ENCODE measurements around the gene IPO7. TPM values are rescaled to one million over a fixed set of nuclear protein-coding genes. Genes with fewer than 3 reads are reported as not detected.
"Not testable (repeated sequence)": the region's sequence is repeated elsewhere in the genome, so short reads cannot be mapped to it uniquely, and the experiment has no call there.

IPO7 gene
- total RNA-seq, 2 donors from 2014 or later: 70.5 to 150 TPM

DNA sequence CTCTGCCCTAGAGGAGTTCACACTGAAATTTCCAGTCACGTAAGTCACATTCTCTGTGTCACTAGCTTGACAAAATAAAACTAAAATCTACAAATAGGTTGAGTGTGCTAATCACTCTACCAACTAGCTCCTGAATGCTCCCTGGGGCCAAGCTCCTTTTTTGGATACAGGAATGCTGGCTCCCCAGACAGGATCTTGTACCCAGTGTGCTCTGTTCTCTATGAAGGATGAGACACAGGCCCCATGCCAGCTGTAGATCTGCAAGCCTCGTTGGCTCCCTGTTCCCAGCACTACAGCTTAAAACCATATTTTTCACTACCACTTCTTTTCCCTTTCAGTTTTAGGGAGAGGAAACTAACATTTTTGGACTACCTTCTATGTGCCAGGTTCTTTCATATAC lies 3.7 kb upstream of the IPO7 start:
- H3K9me3 Mint-ChIP-seq: no peaks in the 10 kb centered on the region
- no peaks in the 10 kb centered on the region for H3K27me3 Mint-ChIP-seq
- H3K4me1 Mint-ChIP-seq: peaks cover 5% of the 10 kb centered on the region
- H3K4me3 Mint-ChIP-seq: no peak overlapping the region
- no peak overlapping the region for H3K27ac Mint-ChIP-seq
- H3K36me3 Mint-ChIP-seq (ENCODE audit: low read depth): peaks cover 9% of the 10 kb centered on the region
- ATAC-seq (replicated peaks): no peak

DNA sequence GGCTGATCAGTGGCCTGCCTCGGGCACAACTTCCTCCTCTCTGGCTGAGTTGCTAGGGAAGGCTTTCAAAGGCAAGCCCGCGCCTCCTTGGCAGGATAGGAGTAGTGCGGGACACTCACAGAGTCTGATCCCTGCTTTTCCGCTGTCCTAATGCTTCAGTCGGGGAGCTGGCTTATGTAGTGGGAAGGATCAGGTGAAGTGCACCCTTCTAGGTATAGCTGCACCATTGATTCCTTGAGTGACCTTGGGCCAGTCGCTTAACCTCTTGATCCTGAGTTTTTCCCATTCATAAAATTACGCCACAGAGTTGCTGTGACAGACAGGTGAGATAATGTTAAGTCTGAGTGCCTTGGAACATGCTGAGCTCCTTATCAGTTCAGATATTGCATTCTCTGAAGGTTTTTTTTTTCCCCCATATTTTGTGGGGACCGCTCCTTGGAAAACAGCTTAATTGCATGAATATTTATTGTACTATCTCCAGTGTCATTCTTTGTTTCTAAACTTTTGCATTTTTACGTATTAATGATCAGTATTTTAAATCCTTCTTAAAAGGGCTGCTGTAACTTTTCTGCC lies 961 bp downstream of the IPO7 start:
- peaks cover 21% of the 10 kb centered on the region for H3K4me1 Mint-ChIP-seq
- ATAC-seq (replicated peaks): peak; percentile 11
- peak overlapping the region; percentile 94 for H3K27ac Mint-ChIP-seq
- H3K9me3 Mint-ChIP-seq: no peaks in the 10 kb centered on the region
- no peaks in the 10 kb centered on the region for H3K27me3 Mint-ChIP-seq
- H3K36me3 Mint-ChIP-seq (ENCODE audit: low read depth): peaks cover 48% of the 10 kb centered on the region
- peak overlapping the region; percentile 95 for H3K4me3 Mint-ChIP-seq

DNA sequence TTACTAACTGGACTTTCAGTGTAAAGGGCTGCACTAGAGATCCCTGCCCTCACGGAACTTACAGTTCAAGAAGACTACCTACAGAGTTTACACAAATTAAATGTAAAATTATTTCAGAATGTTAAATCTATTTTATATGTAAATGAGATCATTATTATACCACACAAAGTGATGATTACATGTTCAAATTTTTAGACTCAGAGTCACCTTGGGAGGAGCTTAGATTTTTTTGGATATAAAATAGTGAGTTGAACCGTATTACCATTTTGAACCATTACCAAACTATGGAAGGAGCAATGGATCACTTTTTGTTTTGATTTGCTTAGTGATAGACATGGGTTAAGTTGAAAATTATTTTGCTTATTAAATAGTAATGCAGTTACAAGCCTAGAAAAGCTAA lies 1.6 kb downstream of the IPO7 start:
- peaks cover 21% of the 10 kb centered on the region for H3K4me1 Mint-ChIP-seq
- no peaks in the 10 kb centered on the region for H3K27me3 Mint-ChIP-seq
- peak overlapping the region; percentile 94 for H3K27ac Mint-ChIP-seq
- peak overlapping the region; percentile 95 for H3K4me3 Mint-ChIP-seq
- ATAC-seq (replicated peaks): no peak
- H3K9me3 Mint-ChIP-seq: no peaks in the 10 kb centered on the region
- H3K36me3 Mint-ChIP-seq (ENCODE audit: low read depth): peaks cover 50% of the 10 kb centered on the region

DNA sequence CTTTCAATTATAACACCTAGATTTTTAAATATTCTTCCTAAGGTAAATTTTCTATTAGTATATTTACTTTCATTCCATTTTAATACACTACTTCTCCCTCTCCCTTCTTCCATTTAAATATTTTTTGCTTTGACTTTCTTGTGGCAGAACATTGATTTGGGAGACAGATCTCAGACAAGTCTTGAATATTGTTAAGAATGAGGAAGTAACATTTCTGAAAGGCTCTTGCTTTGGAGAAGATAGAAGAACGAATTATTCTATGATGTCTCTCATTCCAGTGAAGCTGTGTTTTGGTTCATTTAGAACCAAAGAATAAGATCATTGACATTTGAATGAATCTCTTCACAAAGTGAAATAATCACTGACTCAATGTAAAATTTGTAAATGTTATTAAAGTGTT lies 2.4 kb downstream of the IPO7 start:
- Mint-ChIP-seq H3K27ac (peak overlapping the region; percentile 21), H3K27me3 (no peaks in the 10 kb centered on the region), H3K36me3 (ENCODE audit: low read depth) (peaks cover 50% of the 10 kb centered on the region), H3K4me3 (peak overlapping the region; percentile 95), H3K9me3 (no peaks in the 10 kb centered on the region), H3K4me1 (peaks cover 21% of the 10 kb centered on the region)
- ATAC-seq (replicated peaks): no peak

DNA sequence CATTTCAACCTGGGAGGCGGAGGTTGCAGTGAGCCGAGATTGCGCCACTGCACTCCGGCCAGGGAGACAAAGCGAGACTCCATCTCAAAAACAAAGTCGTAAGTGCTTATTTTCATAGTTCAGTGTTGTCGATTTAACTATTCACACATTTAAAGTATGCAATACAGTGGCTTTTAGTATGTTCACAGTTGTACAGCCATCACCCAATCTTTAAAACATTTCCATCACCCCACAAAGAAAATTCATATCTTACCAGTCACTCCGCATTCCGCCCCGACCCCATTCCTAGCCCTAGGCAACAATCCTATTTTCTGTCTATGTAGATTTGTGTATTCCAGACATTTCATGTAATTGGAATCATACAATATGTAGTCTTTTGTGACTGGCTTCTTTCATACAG lies 11.9 kb downstream of the IPO7 start:
- Mint-ChIP-seq H3K9me3 (no peaks in the 10 kb centered on the region), H3K4me3 (peak overlapping the region; percentile 64), H3K36me3 (ENCODE audit: low read depth) (peaks cover 62% of the 10 kb centered on the region), H3K4me1 (peaks cover 49% of the 10 kb centered on the region), H3K27me3 (no peaks in the 10 kb centered on the region), H3K27ac (peak overlapping the region; percentile 57)
- ATAC-seq (replicated peaks): no peak

DNA sequence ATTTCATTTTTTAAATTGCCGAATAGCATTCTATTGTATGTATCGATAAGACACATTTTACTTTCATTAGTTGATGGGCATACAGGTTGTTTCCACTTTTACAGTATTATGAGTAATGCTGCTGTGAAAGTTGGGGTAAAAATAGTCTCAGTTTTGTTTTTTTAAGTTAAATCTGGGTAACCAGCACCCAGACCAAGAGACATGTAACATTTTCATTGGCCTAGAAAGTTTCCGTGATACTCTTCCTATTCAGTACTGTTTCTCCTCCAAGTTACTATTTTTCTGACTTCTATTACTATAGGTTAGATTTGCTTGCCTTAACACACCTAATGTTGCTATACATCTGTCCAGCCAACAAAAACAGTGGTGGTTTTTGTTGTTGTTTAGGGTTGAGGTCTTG lies 12.3 kb downstream of the IPO7 start:
- ATAC-seq (replicated peaks): peak; percentile 66
- H3K27ac Mint-ChIP-seq: peak overlapping the region; percentile 57
- H3K4me1 Mint-ChIP-seq: peaks cover 49% of the 10 kb centered on the region
- H3K9me3 Mint-ChIP-seq: no peaks in the 10 kb centered on the region
- H3K4me3 Mint-ChIP-seq: peak overlapping the region; percentile 64
- H3K27me3 Mint-ChIP-seq: no peaks in the 10 kb centered on the region
- peaks cover 64% of the 10 kb centered on the region for H3K36me3 Mint-ChIP-seq (ENCODE audit: low read depth)

DNA sequence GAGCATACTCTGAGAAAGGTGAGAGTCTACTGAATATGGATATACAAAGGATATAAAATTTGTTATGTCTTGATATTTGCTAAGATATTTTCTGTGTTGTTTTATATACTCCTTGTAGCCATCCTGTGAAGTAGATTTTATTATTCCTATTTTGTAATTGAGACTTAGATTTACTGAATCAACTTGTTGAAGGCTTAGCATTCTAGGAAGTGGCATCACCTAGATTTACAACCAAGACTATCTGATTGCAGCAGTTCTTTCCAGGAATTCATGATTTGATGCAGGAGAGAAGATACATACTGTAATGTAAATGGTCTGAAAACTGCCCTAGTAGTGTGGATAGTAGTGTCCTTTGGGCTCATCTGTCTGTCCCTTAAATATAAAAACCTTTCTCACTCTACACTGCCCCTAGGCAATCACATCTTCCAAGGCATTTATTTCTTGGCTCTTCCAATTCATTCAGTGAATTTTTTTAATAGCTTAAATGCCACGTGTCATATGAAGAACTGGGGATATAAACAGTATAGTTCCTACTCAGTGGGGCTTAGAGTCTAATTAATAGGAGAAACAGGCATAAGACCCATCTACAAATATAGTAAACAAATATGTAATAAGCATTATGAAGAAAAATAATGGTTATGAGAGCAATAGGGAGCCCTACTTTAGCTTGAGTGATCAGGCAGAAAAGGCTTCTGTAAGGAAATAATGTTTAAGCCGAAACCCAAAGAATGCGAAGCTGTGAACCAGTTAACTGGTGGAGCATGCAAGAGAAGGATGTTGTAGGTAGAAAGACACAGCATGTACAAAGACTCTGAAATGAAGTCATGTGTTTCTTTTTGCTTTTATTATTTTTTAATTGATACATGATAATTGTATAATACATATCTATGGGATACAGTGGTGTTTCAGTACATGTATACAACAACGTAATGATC lies 13.6 kb downstream of the IPO7 start:
- H3K9me3 Mint-ChIP-seq: no peaks in the 10 kb centered on the region
- no peak for ATAC-seq (replicated peaks)

DNA sequence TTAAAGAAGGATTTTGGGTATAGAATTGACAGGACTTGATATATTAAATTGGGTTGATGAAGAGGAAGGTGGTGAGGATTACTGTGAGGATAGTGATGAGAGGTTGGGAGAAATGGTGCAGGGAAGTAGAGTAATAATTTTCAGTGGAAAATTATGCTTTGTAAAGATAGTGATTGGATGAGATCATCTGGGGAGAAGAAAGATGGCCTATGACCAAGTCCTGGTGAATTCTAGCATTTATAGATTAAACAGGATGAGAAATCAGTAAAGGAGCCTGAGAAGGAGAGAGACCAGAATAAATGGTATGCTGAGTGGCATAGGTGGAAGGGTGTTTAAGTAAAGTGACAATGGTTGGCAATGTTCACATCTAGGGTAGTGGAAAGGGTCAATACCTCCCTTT lies 15.0 kb downstream of the IPO7 start:
- Mint-ChIP-seq H3K4me3 (no peak overlapping the region), H3K9me3 (no peaks in the 10 kb centered on the region), H3K27me3 (no peaks in the 10 kb centered on the region), H3K4me1 (peaks cover 38% of the 10 kb centered on the region), H3K36me3 (ENCODE audit: low read depth) (peaks cover 70% of the 10 kb centered on the region), H3K27ac (no peak overlapping the region)
- no peak for ATAC-seq (replicated peaks)

More for the DNA sequence above, 13.6 kb downstream of the IPO7 start:
- peaks cover 66% of the 10 kb centered on the region for H3K36me3 Mint-ChIP-seq (ENCODE audit: low read depth)
- H3K4me1 Mint-ChIP-seq: peaks cover 45% of the 10 kb centered on the region
- peak overlapping the region; percentile 57 for H3K27ac Mint-ChIP-seq
- peak overlapping the region; percentile 12 for H3K4me3 Mint-ChIP-seq
- H3K27me3 Mint-ChIP-seq: no peaks in the 10 kb centered on the region

DNA sequence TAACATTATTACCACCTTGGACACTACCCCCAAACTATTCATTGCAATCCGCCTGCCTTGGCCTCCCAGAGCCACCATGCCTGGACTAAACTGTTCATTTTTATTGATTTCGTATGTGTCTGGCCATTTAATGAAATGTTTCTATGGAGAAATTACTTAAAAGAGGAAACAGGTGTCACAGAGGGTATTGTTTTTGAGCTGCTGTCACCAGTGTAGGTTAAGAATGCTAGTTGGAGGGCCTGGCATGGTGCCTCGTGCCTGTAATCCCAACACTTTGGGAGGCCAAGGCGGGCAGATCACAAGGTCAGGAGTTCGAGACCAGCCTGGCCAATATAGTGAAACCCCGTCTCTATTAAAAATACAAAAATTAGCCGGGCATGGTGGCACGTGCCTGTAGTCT lies 17.4 kb downstream of the IPO7 start:
- not testable (repeated sequence) for H3K9me3 Mint-ChIP-seq; H3K4me3 Mint-ChIP-seq; H3K27ac Mint-ChIP-seq; H3K27me3 Mint-ChIP-seq; ATAC-seq (replicated peaks)
- peaks cover 81% of the 10 kb centered on the region for H3K36me3 Mint-ChIP-seq (ENCODE audit: low read depth)
- H3K4me1 Mint-ChIP-seq: peaks cover 31% of the 10 kb centered on the region

DNA sequence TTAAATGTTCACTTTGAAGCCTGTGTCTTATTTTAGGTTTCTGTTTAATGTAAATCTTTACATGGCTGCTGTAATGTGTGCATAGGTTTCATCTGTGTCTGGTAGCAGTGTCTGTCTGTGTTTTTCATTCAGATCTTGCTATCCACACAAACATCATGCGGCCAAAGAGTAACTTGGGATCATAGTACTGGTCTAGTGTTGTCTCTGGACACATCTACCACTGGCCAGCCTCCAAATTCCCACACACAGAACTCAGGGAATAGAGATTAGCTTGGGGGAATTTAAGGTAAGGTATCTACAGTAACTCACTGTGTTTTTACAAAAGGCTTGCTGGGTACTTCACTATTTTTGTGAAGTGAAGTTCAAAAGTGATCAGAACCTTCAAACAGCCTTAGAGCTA lies 44.3 kb downstream of the IPO7 start:
- Mint-ChIP-seq H3K4me3 (no peak overlapping the region), H3K27me3 (no peaks in the 10 kb centered on the region), H3K27ac (peak overlapping the region; percentile 20), H3K9me3 (no peaks in the 10 kb centered on the region), H3K36me3 (ENCODE audit: low read depth) (peaks cover 99% of the 10 kb centered on the region), H3K4me1 (no peaks in the 10 kb centered on the region)
- ATAC-seq (replicated peaks): no peak

DNA sequence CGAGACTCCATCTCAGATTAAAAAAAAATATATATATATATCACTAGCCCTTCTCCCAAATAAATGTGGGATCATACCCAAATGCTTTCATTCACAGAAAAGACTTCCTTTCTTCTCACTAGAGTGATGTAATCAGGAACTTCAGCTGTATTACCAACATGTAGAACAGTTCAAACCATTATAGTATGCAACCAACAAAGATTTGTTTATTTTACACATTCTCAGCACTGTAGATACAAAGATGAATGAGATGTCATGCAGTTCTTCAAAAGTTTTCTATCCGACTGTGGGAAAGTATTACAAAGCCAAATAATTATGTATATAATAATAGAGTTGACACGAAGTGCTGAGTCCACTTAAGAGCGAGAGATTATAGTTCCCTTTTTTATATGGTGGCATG lies 54.2 kb downstream of the IPO7 start:
- Mint-ChIP-seq H3K36me3 (ENCODE audit: low read depth) (peaks cover 97% of the 10 kb centered on the region), H3K4me1 (no peaks in the 10 kb centered on the region), H3K9me3 (no peaks in the 10 kb centered on the region), H3K4me3 (no peak overlapping the region), H3K27me3 (no peaks in the 10 kb centered on the region), H3K27ac (no peak overlapping the region)
- ATAC-seq (replicated peaks): no peak

DNA sequence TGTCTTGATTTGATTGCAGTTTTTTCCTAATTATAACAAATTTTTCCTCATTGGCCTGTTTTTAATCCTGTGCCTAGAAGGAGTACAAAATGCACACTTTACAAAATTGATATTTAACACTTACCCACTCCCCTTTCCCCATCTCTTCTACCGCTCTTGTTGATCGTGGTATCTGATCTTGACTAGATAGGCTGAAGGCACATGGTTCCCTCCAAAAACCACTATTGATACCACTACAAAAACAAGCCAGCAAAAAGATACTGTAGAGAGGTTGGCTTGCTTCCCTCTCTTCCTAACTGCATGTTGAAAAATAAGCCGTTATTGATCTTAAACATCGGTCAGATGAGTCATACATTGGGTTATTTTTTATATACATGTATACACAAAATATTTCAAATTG lies 61.8 kb downstream of the IPO7 start:
- no peak overlapping the region for H3K4me3 Mint-ChIP-seq
- H3K27me3 Mint-ChIP-seq: no peaks in the 10 kb centered on the region
- peaks cover 65% of the 10 kb centered on the region for H3K36me3 Mint-ChIP-seq (ENCODE audit: low read depth)
- no peaks in the 10 kb centered on the region for H3K9me3 Mint-ChIP-seq
- H3K4me1 Mint-ChIP-seq: no peaks in the 10 kb centered on the region
- ATAC-seq (replicated peaks): no peak
- peak overlapping the region; percentile 29 for H3K27ac Mint-ChIP-seq

DNA sequence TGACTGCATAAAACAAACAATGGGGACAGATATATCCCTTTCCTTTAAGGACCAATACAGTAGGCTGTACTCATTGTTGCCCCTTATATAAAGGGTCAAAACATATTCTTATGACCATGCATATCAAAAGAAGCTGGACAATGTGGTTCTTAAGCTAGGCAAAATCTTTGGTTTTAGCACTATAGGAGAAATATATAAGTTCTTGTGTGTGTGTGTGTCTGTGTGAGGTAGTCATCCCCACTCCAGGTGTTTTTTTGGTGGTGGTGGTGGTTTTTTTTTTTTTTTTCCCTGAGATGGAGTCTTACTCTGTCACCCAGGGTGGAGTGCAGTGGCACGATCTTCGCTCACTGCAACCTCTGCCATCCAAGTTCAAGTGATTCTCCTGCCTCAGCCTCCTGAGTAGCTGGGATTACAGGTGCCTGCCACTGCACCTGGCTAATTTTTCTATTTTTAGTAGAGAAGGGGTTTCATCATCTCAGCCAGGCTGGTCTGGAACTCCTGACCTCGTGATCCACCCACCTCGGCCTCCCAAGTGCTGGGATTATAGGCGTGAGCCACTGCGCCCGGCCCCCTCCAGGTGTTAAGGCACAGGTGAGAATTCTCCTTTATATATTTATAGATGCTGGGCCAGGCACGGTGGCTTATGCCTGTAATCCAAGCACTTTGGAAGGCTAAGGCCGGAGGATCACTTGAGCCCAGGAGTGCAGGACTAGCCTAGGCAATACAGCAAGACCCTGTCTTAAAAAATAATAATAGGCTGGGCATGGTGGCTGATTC lies 64.3 kb downstream of the IPO7 start:
- no peak overlapping the region for H3K27ac Mint-ChIP-seq
- peaks cover 44% of the 10 kb centered on the region for H3K36me3 Mint-ChIP-seq (ENCODE audit: low read depth)
- ATAC-seq (replicated peaks): no peak
- H3K4me3 Mint-ChIP-seq: no peak overlapping the region
- H3K4me1 Mint-ChIP-seq: no peaks in the 10 kb centered on the region
- H3K9me3 Mint-ChIP-seq: peaks cover 4% of the 10 kb centered on the region
- H3K27me3 Mint-ChIP-seq: no peaks in the 10 kb centered on the region

DNA sequence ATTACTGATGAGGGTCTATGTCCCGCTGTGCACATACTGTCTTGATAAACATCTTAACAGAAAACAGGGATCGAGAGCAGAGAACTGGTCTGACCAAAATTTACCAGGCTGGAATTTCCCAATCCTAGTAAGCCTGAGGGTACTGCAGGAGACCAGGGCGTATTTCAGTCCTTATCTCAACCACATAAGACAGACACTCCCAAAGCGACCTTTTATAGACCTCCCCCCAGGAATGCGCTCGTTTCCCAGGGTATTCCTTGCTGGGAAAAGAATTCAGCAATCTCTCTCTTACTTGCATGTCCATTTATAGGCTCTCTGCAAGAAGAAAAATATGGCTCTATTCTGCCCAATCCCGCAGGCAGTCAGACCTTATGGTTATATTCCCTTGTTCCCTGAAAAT lies 67.6 kb downstream of the IPO7 start:
- not testable (repeated sequence) for H3K9me3 Mint-ChIP-seq, H3K27me3 Mint-ChIP-seq
- peaks cover 12% of the 10 kb centered on the region for H3K36me3 Mint-ChIP-seq (ENCODE audit: low read depth)

More for the DNA sequence above, 67.6 kb downstream of the IPO7 start:
- not testable (repeated sequence) for H3K27ac Mint-ChIP-seq; H3K4me3 Mint-ChIP-seq; ATAC-seq (replicated peaks); H3K4me1 Mint-ChIP-seq
